ENCODE data around the gene CCDC7. TPM values are rescaled to one million over a fixed set of nuclear protein-coding genes. Genes with fewer than 3 reads are reported as not detected.

Gene CCDC7
- total RNA-seq, 2 experiments from 2014 or later = 5.2 to 5.8 TPM

- H3K4me3 Mint-ChIP-seq = no peak overlapping the region
- DNase-seq = no peak
- H3K27me3 Mint-ChIP-seq = no peaks in the 10 kb centered on the region
- H3K27ac Mint-ChIP-seq = no peak overlapping the region
- H3K4me1 Mint-ChIP-seq = peaks cover 7% of the 10 kb centered on the region
- no peaks in the 10 kb centered on the region for H3K9me3 Mint-ChIP-seq
- peaks cover 42% of the 10 kb centered on the region for H3K36me3 Mint-ChIP-seq
Observed at GRCh38 chr10:32923849-32924248, 477.9 kb downstream of the CCDC7 start.

Other genes starting within 250 kb of the CCDC7 start
- 10 to 100 TPM; 32.1 to 33.1 TPM for gene EPC1, start 99.0 kb upstream of the CCDC7 start, total RNA-seq